HepG2 (cell line): ENCODE results near the gene CACNA2D1. TPM values are rescaled to one million over a fixed set of nuclear protein-coding genes. Genes with fewer than 3 reads are reported as not detected.
"Not testable (repeated sequence)": the region's sequence is repeated elsewhere in the genome, so short reads cannot be mapped to it uniquely, and the experiment has no call there.

ENCODE experiments used
- ATAC-seq: fragments of 200-7000 bp; cut with Tn5 transposase; 3 replicates; pipeline ENCODE4 v1.9.1; 2020; ENCODE audit warnings: mild to moderate bottlenecking, moderate library complexity
- BruUV-seq: library from RNA; stranded (reverse); fragments of 400-500 nt; replicated peaks from 2 replicates; lab custom pipeline; 2021; lab: Mats Ljungman, UMichigan
- CTCF ChIA-PET: fragments of 300-600 bp; formaldehyde crosslinking; extraction: SDS; loops from one replicate; lab custom pipeline; 2021; ENCODE audit warnings: low total read pairs, inconsistent platforms, low intra/inter-chr PET ratio; lab: Yijun Ruan, JAX
- POLR2A ChIA-PET: fragments of 350-600 bp; sonication (Branson Sonifier 250); formaldehyde crosslinking; loops from one replicate; lab custom pipeline; 2020; ENCODE audit warnings: antibody characterized with exemption, inconsistent platforms; lab: Yijun Ruan, JAX
- DNase-seq: peaks from one replicate; pipeline ENCODE4 v3.0.0-alpha.2; 2015; ENCODE audit warnings: low spot score
- FAIRE-seq: peaks from 3 replicates; lab custom pipeline; 2011; peaks lifted over from hg19 to GRCh38; lab: Jason Lieb, UNC
- H2AFZ ChIP-seq: one replicate; pipeline ENCODE4 v1.6.1; 2011; ENCODE audit warnings: low read length, inconsistent platforms
- H3K27ac ChIP-seq: fragments of 300-600 bp; 3 replicates; pipeline ENCODE4 v1.8.0; 2011; ENCODE audit warnings: mixed run types, mild to moderate bottlenecking, mixed read lengths, low read length, inconsistent platforms; ENCODE audit not compliant: insufficient read depth; ENCODE audit errors: extremely low read length
- H3K27me3 ChIP-seq, 2 experiments: fragments of 200-600 bp in 1 of 2; 2 replicates in 1 of 2; 3 replicates in 1 of 2; pipeline versions ENCODE4 v1.6.0 to v1.8.0; 2011; ENCODE audit warnings: low read length in 2 of 2, mild to moderate bottlenecking in 2 of 2, moderate library complexity in 2 of 2, inconsistent platforms in 1 of 2; ENCODE audit not compliant: insufficient read depth in 2 of 2, control insufficient read depth in 1 of 2
- H3K36me3 ChIP-seq, 2 experiments: fragments of 200-600 bp in 1 of 2; replicated peaks in 1 of 2; 2 replicates in 1 of 2; 3 replicates in 1 of 2; pipeline versions ENCODE4 v1.5.1 to v1.8.0; 2011; ENCODE audit warnings: low read length in 2 of 2, inconsistent platforms in 1 of 2; ENCODE audit not compliant: insufficient read depth in 2 of 2, control insufficient read depth in 1 of 2
- H3K4me1 ChIP-seq: 2 replicates; pipeline ENCODE4 v1.5.1; 2012; ENCODE audit warnings: low read length, inconsistent platforms; ENCODE audit not compliant: insufficient read depth
- H3K4me2 ChIP-seq: 2 replicates; pipeline ENCODE4 v1.6.0; 2011; ENCODE audit warnings: low read depth, low read length, inconsistent platforms
- H3K4me3 ChIP-seq, 3 experiments: fragments of 200-600 bp in 1 of 3; sonication (generic), shearing (Covaris generic) in 1 of 3; replicated peaks in 1 of 3; 2 replicates each; pipeline ENCODE4 v1.5.1; 2011 to 2016; ENCODE audit warnings: low read length in 3 of 3, inconsistent platforms in 2 of 3, low read depth in 2 of 3, mild to moderate bottlenecking in 2 of 3, control low read depth in 1 of 3, mixed read lengths in 1 of 3; ENCODE audit not compliant: insufficient read depth in 1 of 3
- H3K79me2 ChIP-seq: one replicate; pipeline ENCODE4 v1.6.1; 2011; ENCODE audit warnings: low read length, inconsistent platforms; ENCODE audit not compliant: insufficient read depth
- H3K9ac ChIP-seq: 2 replicates; pipeline ENCODE4 v1.6.0; 2011; ENCODE audit warnings: mild to moderate bottlenecking, low read depth, low read length, inconsistent platforms; ENCODE audit not compliant: insufficient read depth
- H3K9me3 ChIP-seq: 2 replicates; pipeline ENCODE4 v1.5.1; 2012; ENCODE audit warnings: mild to moderate bottlenecking, low read length
- H4K20me1 ChIP-seq: 2 replicates; pipeline ENCODE4 v1.6.0; 2011; ENCODE audit warnings: inconsistent platforms, mild to moderate bottlenecking, low read length, moderate library complexity; ENCODE audit not compliant: insufficient read depth
- CERS6 ChIP-seq: sonication (generic); formaldehyde crosslinking; IDR thresholded peaks from 2 replicates; pipeline ENCODE4 v1.5.0; 2020; ENCODE audit warnings: missing genetic modification reagents
- FOXO1 ChIP-seq: sonication (generic); formaldehyde crosslinking; IDR thresholded peaks from 2 replicates; pipeline ENCODE4 v1.4.0; 2020; ENCODE audit warnings: missing genetic modification reagents
- MTA3 ChIP-seq: sonication (generic); formaldehyde crosslinking; IDR thresholded peaks from 2 replicates; pipeline ENCODE4 v1.4.0; 2020; ENCODE audit warnings: missing genetic modification reagents
- SIX4 ChIP-seq: sonication (generic); formaldehyde crosslinking; IDR thresholded peaks from 2 replicates; pipeline ENCODE4 v1.4.0; 2020; ENCODE audit warnings: missing genetic modification reagents
- SRSF1 ChIP-seq: fragments of 200-400 bp; formaldehyde crosslinking; optimal IDR thresholded peaks from 2 replicates; pipeline ENCODE3; 2017; ENCODE audit warnings: mild to moderate bottlenecking, low read depth, low read length, moderate library complexity
- ZNF337 ChIP-seq: sonication (generic); formaldehyde crosslinking; IDR thresholded peaks from 2 replicates; pipeline ENCODE4 v1.5.1; 2020; ENCODE audit warnings: missing genetic modification reagents, low read depth, mild to moderate bottlenecking, borderline replicate concordance
- WGBS: methylation state at CpG from one replicate; pipeline ENCODE4 v1.1.6; 2017; ENCODE audit warnings: low lambda C conversion rate; 5-methylcytosine and 5-hydroxymethylcytosine counted together
- in situ Hi-C: cut with HindIII; loops from 2 replicates; pipeline ENCODE4 v1.10.0; 2017; ENCODE audit warnings: low pct_unique_long_range_greater_than_20kb; ENCODE audit not compliant: extremely low pct_ligation_motif_present
- intact Hi-C: fragments of 100-400 bp; cut with micrococcal nuclease; formaldehyde crosslinking; loops from one replicate; pipeline ENCODE4 v1.10.0; 2022; ENCODE audit not compliant: unreplicated experiment
- polyA plus RNA-seq, 8 experiments: library from polyadenylated mRNA; depleted of rRNA in 3 of 8; stranded (reverse) in 7 of 8; unstranded in 1 of 8; fragments of >200 nt; fragmentation: Illumina TruSeq in 4 of 8; extraction: Trizol in 4 of 8; gene quantifications; 2 replicates each; pipeline versions ENCODE4 v1.2.1 to v1.2.3, GENCODE V29; 2011 to 2016; ENCODE audit warnings: low read depth in 4 of 8, missing spikeins in 1 of 8, mixed read lengths in 1 of 8; ENCODE audit not compliant: insufficient read depth in 1 of 8
- total RNA-seq, 5 experiments: library from RNA; depleted of rRNA; stranded (reverse); fragments of >200 nt; fragmentation: Illumina TruSeq; extraction: Trizol; gene quantifications; 2 replicates each; pipeline ENCODE4 v1.2.3, GENCODE V29; 2016; ENCODE audit warnings: low read depth in 1 of 5
- TF ChIP-seq, protein P1 (sequence below): sonication (generic); formaldehyde crosslinking; IDR thresholded peaks from 2 replicates; pipeline ENCODE4 v1.5.1; 2020; ENCODE audit warnings: missing genetic modification reagents, mild to moderate bottlenecking, borderline replicate concordance

Gene CACNA2D1
- total and polyA plus RNA-seq, 2 of the 13 experiments (the other 11 are each of a cell fraction or from before 2014, with no cell fraction given): not detected

- CTCF ChIA-PET: no interaction called here
- no TSS peak for BruUV-seq
- H2AFZ ChIP-seq: no peak overlapping the region
- no peak overlapping the region for H3K4me3 ChIP-seq
- no peaks in the 10 kb centered on the region for H3K27me3 ChIP-seq
- H3K27ac ChIP-seq: no peak overlapping the region
- no peak overlapping the region for H3K4me2 ChIP-seq
- 4% methylated on average over 2 of the region's 2 CpGs for WGBS
- no peak overlapping the region for H3K9ac ChIP-seq
- TF ChIP-seq FOXO1 (CRISPR knock-in tag) (no peak), MTA3 (CRISPR knock-in tag) (no peak), ZNF337 (CRISPR knock-in tag) (no peak), CERS6 (no peak), SIX4 (CRISPR knock-in tag) (no peak), SRSF1 (no peak)
- TF ChIP-seq, protein P1, sequence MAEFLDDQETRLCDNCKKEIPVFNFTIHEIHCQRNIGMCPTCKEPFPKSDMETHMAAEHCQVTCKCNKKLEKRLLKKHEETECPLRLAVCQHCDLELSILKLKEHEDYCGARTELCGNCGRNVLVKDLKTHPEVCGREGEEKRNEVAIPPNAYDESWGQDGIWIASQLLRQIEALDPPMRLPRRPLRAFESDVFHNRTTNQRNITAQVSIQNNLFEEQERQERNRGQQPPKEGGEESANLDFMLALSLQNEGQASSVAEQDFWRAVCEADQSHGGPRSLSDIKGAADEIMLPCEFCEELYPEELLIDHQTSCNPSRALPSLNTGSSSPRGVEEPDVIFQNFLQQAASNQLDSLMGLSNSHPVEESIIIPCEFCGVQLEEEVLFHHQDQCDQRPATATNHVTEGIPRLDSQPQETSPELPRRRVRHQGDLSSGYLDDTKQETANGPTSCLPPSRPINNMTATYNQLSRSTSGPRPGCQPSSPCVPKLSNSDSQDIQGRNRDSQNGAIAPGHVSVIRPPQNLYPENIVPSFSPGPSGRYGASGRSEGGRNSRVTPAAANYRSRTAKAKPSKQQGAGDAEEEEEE (CRISPR knock-in tag): no peak
- ATAC-seq (no peak), DNase-seq (no peak), FAIRE-seq (no peak)
- H3K36me3 ChIP-seq: no peaks in the 10 kb centered on the region
- no peaks in the 10 kb centered on the region for H3K4me1 ChIP-seq
- intact Hi-C loops: no loop called here
- H3K9me3 ChIP-seq: no peaks in the 10 kb centered on the region
- H3K79me2 ChIP-seq: no peaks in the 10 kb centered on the region
- in situ Hi-C loops: no loop called here
- POLR2A ChIA-PET: no interaction called here
- H4K20me1 ChIP-seq: no peaks in the 10 kb centered on the region
These were observed 55.4 kb downstream of the CACNA2D1 start for GRCh38 chr7:82388138-82388537.

GRCh38 chr7:82386571-82386970, 57.0 kb downstream of the CACNA2D1 start:
- DNase-seq, FAIRE-seq, H3K4me3 ChIP-seq, H3K27me3 ChIP-seq, H3K4me2 ChIP-seq, H4K20me1 ChIP-seq, H3K27ac ChIP-seq, BruUV-seq, CTCF ChIA-PET, H3K36me3 ChIP-seq, H3K9me3 ChIP-seq, H3K4me1 ChIP-seq, ATAC-seq, intact Hi-C loops, H3K79me2 ChIP-seq, in situ Hi-C loops, POLR2A ChIA-PET, H2AFZ ChIP-seq, H3K9ac ChIP-seq: not testable (repeated sequence)
- WGBS: 61% methylated on average over 6 of the region's 6 CpGs
